GM12891 (cell line): Measurements from ENCODE around the gene PNPLA2.
A peak's percentile ranks its signal among the peaks of the same experiment; 100 is the strongest.

Source experiments
- DNase-seq: peaks from one replicate; pipeline ENCODE4 v3.0.0; 2011; ENCODE audit warnings: low spot score; ENCODE audit not compliant: insufficient read length
- FAIRE-seq: peaks from 2 replicates; lab custom pipeline; 2011; peaks lifted over from hg19 to GRCh38; lab: Jason Lieb, UNC
- PAX5 ChIP-seq: IDR thresholded peaks from 2 replicates; pipeline ENCODE4 v1.6.1; 2011; ENCODE audit warnings: low read length, moderate library complexity, mild to moderate bottlenecking; ENCODE audit not compliant: insufficient read depth, severe bottlenecking
- POLR2A ChIP-seq: IDR thresholded peaks from 2 replicates; pipeline ENCODE4 v1.6.1; 2011; ENCODE audit warnings: low read depth, low read length, control low read depth
- POLR2AphosphoS5 ChIP-seq: IDR thresholded peaks from 2 replicates; pipeline ENCODE4 v1.6.1; 2011; ENCODE audit warnings: low read depth, low read length, control low read depth
- POU2F2 ChIP-seq: IDR thresholded peaks from 2 replicates; pipeline ENCODE4 v1.6.1; 2011; ENCODE audit warnings: low read depth, mild to moderate bottlenecking, control low read depth, low read length, moderate library complexity
- SPI1 ChIP-seq: IDR thresholded peaks from 2 replicates; pipeline ENCODE4 v1.6.1; 2011; ENCODE audit warnings: low read depth, low read length, control low read depth
- TAF1 ChIP-seq: IDR thresholded peaks from 2 replicates; pipeline ENCODE4 v1.6.1; 2011; ENCODE audit warnings: low read depth, low read length, control low read depth

The PNPLA2 gene

GRCh38 chr11:850775-851763 lies 32.4 kb downstream of the PNPLA2 start:
- DNase-seq (peak; percentile 63), FAIRE-seq (no peak)
- TF ChIP-seq POLR2A = no peak
- no peak for TF ChIP-seq POU2F2

- no peak for DNase-seq
- FAIRE-seq = no peak
- TF ChIP-seq POLR2A (no peak), SPI1 (no peak), PAX5 (no peak), POLR2AphosphoS5 (no peak), POU2F2 (no peak), TAF1 (no peak)
Observed at GRCh38 chr11:852762-853161, 34.0 kb downstream of the PNPLA2 start.

- no peak for FAIRE-seq
- no peak for DNase-seq
- TF ChIP-seq SPI1 = no peak
- no peak for TF ChIP-seq TAF1
- TF ChIP-seq POU2F2 = no peak
- TF ChIP-seq POLR2AphosphoS5 = no peak
Observed at GRCh38 chr11:853682-854448, 35.2 kb downstream of the PNPLA2 start.

- FAIRE-seq (no peak), DNase-seq (no peak)
- TF ChIP-seq SPI1 = no peak
- no peak for TF ChIP-seq POLR2A
- no peak for TF ChIP-seq TAF1
- TF ChIP-seq POU2F2 = no peak
- TF ChIP-seq PAX5 = no peak
- no peak for TF ChIP-seq POLR2AphosphoS5
Observed at GRCh38 chr11:854601-855329, 36.1 kb downstream of the PNPLA2 start.

GRCh38 chr11:855330-855674 lies 36.6 kb downstream of the PNPLA2 start:
- no peak for TF ChIP-seq POLR2AphosphoS5
- no peak for TF ChIP-seq PAX5
- no peak for TF ChIP-seq SPI1
- TF ChIP-seq POU2F2 = no peak
- TF ChIP-seq POLR2A = no peak
- TF ChIP-seq TAF1 = no peak
- FAIRE-seq = no peak

GRCh38 chr11:855796-856195 lies 37.1 kb downstream of the PNPLA2 start:
- DNase-seq (no peak), FAIRE-seq (no peak)
- TF ChIP-seq POLR2A (no peak), POLR2AphosphoS5 (no peak), POU2F2 (no peak), SPI1 (no peak), PAX5 (no peak), TAF1 (no peak)

More at GRCh38 chr11:855330-855674, 36.6 kb downstream of the PNPLA2 start:
- DNase-seq = no peak

GRCh38 chr11:856397-856796 lies 37.7 kb downstream of the PNPLA2 start:
- TF ChIP-seq PAX5 (no peak), POLR2A (no peak), TAF1 (no peak), SPI1 (no peak), POLR2AphosphoS5 (no peak), POU2F2 (no peak)
- FAIRE-seq (no peak), DNase-seq (no peak)

- FAIRE-seq (no peak), DNase-seq (no peak)
- TF ChIP-seq TAF1 = no peak
- TF ChIP-seq POU2F2 = no peak
- TF ChIP-seq PAX5 = no peak
- no peak for TF ChIP-seq POLR2AphosphoS5
- TF ChIP-seq SPI1 = no peak
- TF ChIP-seq POLR2A = no peak
Observed at GRCh38 chr11:858053-858761, 39.5 kb downstream of the PNPLA2 start.
